Ovary (tissue), 10 donors: ENCODE measurements around the gene ZNF175. TPM values are rescaled to one million over a fixed set of nuclear protein-coding genes. Genes with fewer than 3 reads are reported as not detected.

Source experiments
- DNase-seq, 5 donors: peaks; one replicate each; pipeline ENCODE4 v3.0.0-alpha.2; 2019 to 2020
- H3K27ac ChIP-seq, 2 donors: fragments of 200-600 bp; one replicate each; pipeline versions ENCODE4 v1.5.1 to v1.8.0; 2019 to 2022
- H3K27me3 ChIP-seq: fragments of 200-600 bp; one replicate; pipeline ENCODE4 v1.8.0; 2022
- H3K36me3 ChIP-seq: fragments of 200-600 bp; sonication (generic); one replicate; pipeline ENCODE4 v1.5.1; 2019
- H3K4me1 ChIP-seq: one replicate; pipeline ENCODE4 v1.8.1; 2013; ENCODE audit warnings: mild to moderate bottlenecking, moderate library complexity; ENCODE audit not compliant: insufficient read depth
- H3K4me3 ChIP-seq: fragments of 200-600 bp; sonication (generic); one replicate; pipeline ENCODE4 v1.5.1; 2017
- H3K9me3 ChIP-seq, 2 donors: fragments of 200-600 bp in 1 of 2; sonication (generic) in 1 of 2; one replicate each; pipeline versions ENCODE4 v1.5.1 to v1.8.1; 2013 to 2019; ENCODE audit warnings: mild to moderate bottlenecking in 1 of 2, moderate library complexity in 1 of 2
- CTCF ChIP-seq, 3 donors: fragments of 450-650 bp in 2 of 3; fragments of 200-600 bp in 1 of 3; IDR thresholded peaks; one replicate each; pipeline versions ENCODE4 v1.5.1 to v1.8.0; 2016 to 2022; ENCODE audit warnings: antibody characterized with exemption in 3 of 3, mild to moderate bottlenecking in 1 of 3
- EP300 ChIP-seq: sonication (generic); formaldehyde crosslinking; IDR thresholded peaks from one replicate; pipeline ENCODE4 v1.6.1; 2017; ENCODE audit warnings: antibody characterized with exemption
- POLR2A ChIP-seq: fragments of 450-650 bp; IDR thresholded peaks from one replicate; pipeline ENCODE4 v1.6.1; 2017; ENCODE audit warnings: antibody characterized with exemption, mild to moderate bottlenecking, moderate library complexity
- WGBS, 3 donors: extraction: QIAGEN DNeasy Blood & Tissue Kit in 1 of 3; methylation state at CpG; one replicate each; pipeline versions ENCODE4 v1.1.5 to v1.1.7; 2013 to 2017; 5-methylcytosine and 5-hydroxymethylcytosine counted together
- intact Hi-C, 4 donors: fragments of 100-400 bp; cut with DNase I; formaldehyde crosslinking; loops; one replicate each; pipeline versions ENCODE4 v1.11.0 to v1.15.1; 2022 to 2023
- long read RNA-seq, 3 donors: library from polyadenylated mRNA in 2 of 3; unstranded in 2 of 3; transcript quantifications; one replicate each; pipeline ENCODE4 v2.0.0 and lab custom pipeline, GENCODE V29; 2021 to 2026
- polyA plus RNA-seq, 2 donors: library from polyadenylated mRNA; stranded (reverse); fragments of 200-250 nt in 1 of 2; fragments of 350-450 nt in 1 of 2; fragmentation: Illumina TruSeq in 1 of 2; extraction: RNeasy Lipid Tissue Mini Kit (QIAGEN cat#74804) in 1 of 2; gene quantifications; one replicate each; pipeline ENCODE4 v1.2.3, GENCODE V29; 2013 to 2014
- total RNA-seq, 7 donors: library from RNA; depleted of rRNA in 2 of 7; stranded (reverse); fragments of >200 nt in 2 of 7; fragmentation: NEBNext Ultra II Directional in 3 of 7; extraction: Animal tissue kit (Norgen Biotek cat#: 25700) in 3 of 7; gene quantifications; one replicate each; pipeline versions ENCODE4 v1.1.0 to v1.2.4, GENCODE V29; 2016 to 2023
- donor health status: DM: no; HTN: no; CAD: no; lungs with moderate emphysema.
- donor health status: DM: no; HTN: no; CAD: no.
- donor health status: Bipolar disorder and iron deficiency.
- donor health status: DM: yes; HTN: yes; CAD: no.
- donor health status: DM: no; HTN: no; CAD: no.
- donor health status: DM: yes; HTN: yes; CAD: no.

ZNF175 gene
- 10 to 100 TPM in 5 of 7 donors, 1 to 10 TPM in 2; 4.3 to 17.3 (median 13.1) TPM for total RNA-seq
- 10 to 100 TPM in 1 of 2 donors, 1 to 10 TPM in 1; 5.4 to 12.3 TPM for polyA plus RNA-seq
- long read RNA-seq, donor 1, partial matches to known transcripts, result 0 of 2 reads
- long read RNA-seq, donor 1, other reads (novel, unspliced or antisense), result 2 of 2 reads
- long read RNA-seq, donor 2, full-length matches to known transcripts, result 2 of 2 reads
- long read RNA-seq, donor 2, partial matches to known transcripts, result 0 of 2 reads
- long read RNA-seq, donor 2, other reads (novel, unspliced or antisense), result 0 of 2 reads
- long read RNA-seq, donor 3, full-length matches to known transcripts, result 3 of 9 reads
- long read RNA-seq, donor 3, partial matches to known transcripts, result 3 of 9 reads
- long read RNA-seq, donor 3, other reads (novel, unspliced or antisense), result 3 of 9 reads

DNA sequence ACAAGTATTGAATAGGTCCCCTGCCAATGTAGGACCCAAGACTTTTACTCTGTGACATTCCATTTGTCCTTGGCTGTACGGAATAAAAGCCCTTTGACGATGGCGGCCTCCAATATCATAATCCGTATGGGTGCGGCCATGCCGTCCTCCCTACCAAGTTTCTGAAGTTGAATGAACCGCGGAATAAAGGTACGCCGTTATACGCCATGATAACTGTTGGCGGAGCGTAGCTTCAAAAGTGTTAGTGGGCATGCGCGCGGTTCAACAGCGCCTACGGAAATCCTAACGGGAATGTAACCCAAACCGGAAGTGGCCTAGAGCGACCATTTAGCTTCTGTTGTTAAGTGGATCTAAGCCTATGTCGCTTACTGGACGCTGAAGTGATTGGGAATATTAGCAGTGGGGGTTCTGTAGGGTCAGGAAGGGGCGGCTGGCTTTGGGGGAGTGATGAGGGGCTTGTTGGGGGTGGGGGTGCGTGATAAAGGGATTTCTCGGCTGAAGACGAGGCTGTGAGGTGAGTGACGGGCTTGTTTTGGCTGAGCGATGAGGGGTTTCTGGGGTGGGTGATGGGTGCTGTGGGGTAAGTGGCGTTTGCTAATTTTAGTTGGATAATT is at the start of gene ZNF175:
ZNF175 (plus strand) TSS at position 322 of the 614 bp plus-strand sequence. CDS start 2,047 bp downstream, outside the sequence.
- TF ChIP-seq EP300 (no peak), CTCF (IDR thresholded peaks at IDR 0.05) (no peak), POLR2A (no peak)
- Histone ChIP-seq H3K27me3 (no peaks in the 10 kb centered on the region), H3K27ac (no peak within 1 kb of the TSS), H3K4me1 (peaks cover 5% of the 10 kb centered on the region), H3K4me3 (peak within 1 kb of the TSS; percentile 64), H3K9me3 (no peaks in the 10 kb centered on the region), H3K36me3 (no peaks in the 10 kb centered on the region)
- DNase-seq, result peak; percentile 93 to 98 (median 95)
- intact Hi-C loops, result no loop called here
- 0 to 1% (median 0%) methylated on average over 30 of the region's 30 CpGs for WGBS, 3 donors

- Histone ChIP-seq H3K9me3 (no peaks in the 10 kb centered on the region), H3K36me3 (no peaks in the 10 kb centered on the region), H3K27ac (no peak overlapping the region), H3K4me1 (no peaks in the 10 kb centered on the region), H3K27me3 (no peaks in the 10 kb centered on the region), H3K4me3 (no peak overlapping the region)
- 66 to 75% (median 74%) methylated on average over 2 of the region's 2 CpGs for WGBS, 3 donors
- no peak for DNase-seq
- TF ChIP-seq CTCF (IDR thresholded peaks at IDR 0.05) (no peak), EP300 (no peak), POLR2A (no peak)
- intact Hi-C loops, result no loop called here
Measured at GRCh38 chr19:51521357-51521756, 49.7 kb upstream of the ZNF175 start.

DNA sequence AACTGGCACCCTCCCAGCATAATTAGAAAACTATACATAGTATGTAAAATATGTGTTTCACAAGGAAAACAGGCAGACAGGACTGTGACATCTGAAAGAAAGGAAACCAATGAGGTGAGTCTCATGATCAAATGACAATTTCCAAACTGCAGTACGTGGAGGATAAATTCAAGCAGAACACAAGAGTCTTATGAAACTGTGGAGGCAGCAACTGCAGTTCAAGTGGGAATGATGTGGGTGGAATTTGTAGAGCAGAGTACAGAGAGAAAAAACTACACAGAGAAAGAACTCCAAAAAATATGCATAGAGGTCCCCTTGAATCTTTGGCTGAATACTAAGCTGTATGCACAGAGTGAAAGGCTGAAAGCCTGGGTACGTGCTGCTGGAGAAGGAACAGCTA is 49.3 kb upstream of the ZNF175 start:
- no peak overlapping the region for H3K27ac ChIP-seq
- no peaks in the 10 kb centered on the region for H3K4me1 ChIP-seq
- H3K27me3 ChIP-seq, result no peaks in the 10 kb centered on the region
- no peak for DNase-seq
- H3K9me3 ChIP-seq, result no peaks in the 10 kb centered on the region
- H3K36me3 ChIP-seq, result no peaks in the 10 kb centered on the region
- H3K4me3 ChIP-seq, result no peak overlapping the region
- intact Hi-C loops, result no loop called here
- TF ChIP-seq POLR2A, result no peak
- TF ChIP-seq EP300, result no peak
- TF ChIP-seq CTCF (IDR thresholded peaks at IDR 0.05), result no peak
- 52 to 59% (median 58%) methylated on average over 2 of the region's 2 CpGs for WGBS, 3 donors

DNA sequence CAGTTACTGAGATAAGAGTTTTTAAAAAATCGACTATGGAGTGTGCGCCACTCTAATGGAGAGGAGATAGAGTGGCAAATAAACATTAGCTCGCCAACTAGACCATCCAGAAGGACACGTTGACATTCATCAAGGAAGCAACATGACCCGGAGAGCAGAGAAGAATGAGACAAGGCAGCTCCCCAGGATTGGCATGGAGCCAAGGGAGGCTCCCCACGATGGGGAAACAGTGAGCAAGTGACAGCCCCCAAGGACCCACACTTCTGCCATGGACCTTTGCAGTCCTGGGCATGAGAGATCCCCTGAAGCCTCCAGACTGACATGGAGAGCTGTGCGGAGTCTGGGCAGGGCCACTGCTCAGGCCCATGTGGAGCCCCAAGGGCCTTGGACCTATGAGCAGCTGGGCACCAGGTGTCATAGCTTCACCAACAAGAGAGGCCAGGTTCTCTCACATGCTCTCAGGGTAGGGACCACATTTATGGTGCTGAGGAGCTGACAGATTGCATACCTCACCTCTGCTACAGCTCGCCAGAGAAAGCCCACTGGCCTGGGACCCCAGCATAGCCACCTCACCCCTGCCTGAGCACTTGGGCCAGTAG is 46.3 kb upstream of the ZNF175 start:
- Histone ChIP-seq H3K9me3 (no peaks in the 10 kb centered on the region), H3K4me1 (no peaks in the 10 kb centered on the region), H3K4me3 (no peak overlapping the region), H3K36me3 (no peaks in the 10 kb centered on the region), H3K27ac (no peak overlapping the region), H3K27me3 (no peaks in the 10 kb centered on the region)
- TF ChIP-seq CTCF (IDR thresholded peaks at IDR 0.05) (no peak), POLR2A (no peak), EP300 (no peak)
- intact Hi-C loops, result no loop called here
- DNase-seq, result no peak
- 67 to 81% (median 70%) methylated on average over 8 of the region's 8 CpGs for WGBS, 3 donors
